Sigmoid colon (tissue), 7 donors: ENCODE results near the gene PDE6G. TPM values are rescaled to one million over a fixed set of nuclear protein-coding genes. Genes with fewer than 3 reads are reported as not detected.

Experiments used
- DNase-seq: peaks from one replicate; pipeline ENCODE4 v3.0.0-alpha.2; 2019
- H3K27ac ChIP-seq, 4 donors: fragments of 200-600 bp; sonication (generic); one replicate each; pipeline ENCODE4 v1.5.1; 2016 to 2019; ENCODE audit warnings: mild to moderate bottlenecking in 1 of 4
- H3K27me3 ChIP-seq, 3 donors: fragments of 200-600 bp; sonication (generic); one replicate each; pipeline ENCODE4 v1.5.1; 2019; ENCODE audit warnings: mild to moderate bottlenecking in 1 of 3
- H3K36me3 ChIP-seq, 4 donors: fragments of 200-600 bp; sonication (generic); one replicate each; pipeline ENCODE4 v1.5.1; 2016 to 2019
- H3K4me1 ChIP-seq, 4 donors: fragments of 200-600 bp; sonication (generic); one replicate each; pipeline ENCODE4 v1.5.1; 2017 to 2019
- H3K4me3 ChIP-seq, 4 donors: fragments of 200-600 bp; sonication (generic); one replicate each; pipeline ENCODE4 v1.5.1; 2017 to 2019; ENCODE audit warnings: mild to moderate bottlenecking in 2 of 4, moderate library complexity in 1 of 4
- H3K9me3 ChIP-seq, 4 donors: fragments of 200-600 bp in 3 of 4; sonication (generic) in 3 of 4; one replicate each; pipeline versions ENCODE4 v1.5.1 to v1.6.1; 2013 to 2019
- EP300 ChIP-seq, 4 donors: sonication (generic); formaldehyde crosslinking; IDR thresholded peaks; one replicate each; pipeline ENCODE4 v1.6.1; 2017; ENCODE audit warnings: antibody characterized with exemption in 4 of 4
- POLR2A ChIP-seq, 2 donors: fragments of 450-650 bp; IDR thresholded peaks; one replicate each; pipeline ENCODE4 v1.6.1; 2016; ENCODE audit warnings: antibody characterized with exemption in 2 of 2, mild to moderate bottlenecking in 2 of 2, moderate library complexity in 2 of 2
- POLR2AphosphoS5 ChIP-seq, 4 donors: sonication (generic); formaldehyde crosslinking; IDR thresholded peaks; one replicate each; pipeline ENCODE4 v1.6.1; 2017; ENCODE audit warnings: antibody characterized with exemption in 4 of 4
- WGBS, 2 donors: extraction: QIAGEN DNeasy Blood & Tissue Kit; methylation state at CpG; one replicate each; pipeline ENCODE4 v1.1.7; 2013; 5-methylcytosine and 5-hydroxymethylcytosine counted together
- intact Hi-C: fragments of 100-400 bp; cut with DNase I; formaldehyde crosslinking; loops from one replicate; pipeline ENCODE4 v1.15.1; 2023
- polyA plus RNA-seq, 3 donors: library from polyadenylated mRNA; stranded (reverse); fragments of 200-250 nt; gene quantifications; one replicate each; pipeline ENCODE4 v1.2.3, GENCODE V29; 2013
- total RNA-seq, 4 donors: library from RNA; depleted of rRNA; stranded (reverse); fragments of >200 nt; gene quantifications; one replicate each; pipeline ENCODE4 v1.1.0, GENCODE V29; 2016
- TF ChIP-seq, protein P1 (sequence below), 4 experiments: fragments of 450-650 bp in 3 of 4; fragments of 200-600 bp in 1 of 4; IDR thresholded peaks; one replicate each; pipeline ENCODE4 v1.5.1; 2016 to 2019; ENCODE audit warnings: antibody characterized with exemption in 4 of 4, mild to moderate bottlenecking in 3 of 4, moderate library complexity in 2 of 4
- donor health status: healthy with polysubstance abuse.
- donor health status: Bipolar disorder and iron deficiency.
- donor health status: healthy.

The PDE6G gene
- total and polyA plus RNA-seq, 7 donors: 2.3 to 4.4 (median 3.7) TPM; not detected in 4

DNA sequence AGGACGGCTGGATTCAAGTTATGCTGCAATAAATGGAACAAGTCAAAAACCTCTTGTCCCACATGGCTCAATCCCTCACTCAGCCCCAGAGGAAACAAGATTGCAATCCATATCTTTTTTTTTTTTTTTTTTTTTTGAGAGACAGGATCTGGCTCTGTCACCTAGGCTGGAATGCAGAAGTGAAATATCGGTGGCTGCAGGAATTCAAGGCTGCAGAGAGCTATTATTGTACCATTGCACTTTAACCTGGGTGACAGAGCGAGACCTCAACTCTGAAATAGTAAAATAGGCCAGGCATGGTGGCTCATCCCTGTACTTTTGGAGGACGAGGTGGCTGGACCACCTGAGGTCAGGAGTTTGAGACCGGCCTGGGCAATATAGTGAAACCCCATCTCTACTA is 2.7 kb upstream of the PDE6G start:
- Histone ChIP-seq H3K27ac (no peak overlapping the region), H3K4me1 (no peaks in the 10 kb centered on the region), H3K9me3 (no peaks in the 10 kb centered on the region), H3K4me3 (no peak overlapping the region), H3K27me3 (peaks cover 0 to 15% (median 0%) of the 10 kb centered on the region in 3 donors), H3K36me3 (no peaks in the 10 kb centered on the region)
- intact Hi-C loops: no loop called here
- TF ChIP-seq, protein P1, sequence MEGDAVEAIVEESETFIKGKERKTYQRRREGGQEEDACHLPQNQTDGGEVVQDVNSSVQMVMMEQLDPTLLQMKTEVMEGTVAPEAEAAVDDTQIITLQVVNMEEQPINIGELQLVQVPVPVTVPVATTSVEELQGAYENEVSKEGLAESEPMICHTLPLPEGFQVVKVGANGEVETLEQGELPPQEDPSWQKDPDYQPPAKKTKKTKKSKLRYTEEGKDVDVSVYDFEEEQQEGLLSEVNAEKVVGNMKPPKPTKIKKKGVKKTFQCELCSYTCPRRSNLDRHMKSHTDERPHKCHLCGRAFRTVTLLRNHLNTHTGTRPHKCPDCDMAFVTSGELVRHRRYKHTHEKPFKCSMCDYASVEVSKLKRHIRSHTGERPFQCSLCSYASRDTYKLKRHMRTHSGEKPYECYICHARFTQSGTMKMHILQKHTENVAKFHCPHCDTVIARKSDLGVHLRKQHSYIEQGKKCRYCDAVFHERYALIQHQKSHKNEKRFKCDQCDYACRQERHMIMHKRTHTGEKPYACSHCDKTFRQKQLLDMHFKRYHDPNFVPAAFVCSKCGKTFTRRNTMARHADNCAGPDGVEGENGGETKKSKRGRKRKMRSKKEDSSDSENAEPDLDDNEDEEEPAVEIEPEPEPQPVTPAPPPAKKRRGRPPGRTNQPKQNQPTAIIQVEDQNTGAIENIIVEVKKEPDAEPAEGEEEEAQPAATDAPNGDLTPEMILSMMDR (IDR thresholded peaks at IDR 0.05): no peak
- TF ChIP-seq POLR2AphosphoS5 (IDR thresholded peaks at IDR 0.05): no peak
- TF ChIP-seq POLR2A (IDR thresholded peaks at IDR 0.05): no peak
- no peak for TF ChIP-seq EP300 (IDR thresholded peaks at IDR 0.05)
- WGBS, 2 donors: 60 to 84% methylated on average over 5 of the region's 5 CpGs
- no peak for DNase-seq

DNA sequence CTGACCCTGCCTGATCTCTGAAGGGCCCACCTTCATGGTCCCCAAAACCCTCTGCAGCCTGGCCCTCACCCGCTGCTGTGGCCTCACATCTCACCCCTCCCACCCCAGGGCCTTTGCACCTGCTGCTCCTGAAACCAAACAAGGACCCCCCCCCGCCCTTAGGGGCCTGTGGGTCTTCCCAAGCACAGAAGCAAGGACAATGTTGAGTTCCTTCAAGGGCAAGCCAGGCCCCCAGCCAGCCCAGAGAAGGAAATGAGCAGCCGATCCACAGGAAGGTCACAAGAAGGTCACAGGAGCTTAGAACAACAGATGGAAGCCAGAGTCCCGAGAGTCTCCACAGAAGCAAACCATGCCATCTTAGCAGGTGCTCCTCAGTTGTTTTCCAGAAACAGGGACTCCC is 493 bp upstream of the PDE6G start:
- Histone ChIP-seq H3K9me3 (no peaks in the 10 kb centered on the region), H3K4me1 (no peaks in the 10 kb centered on the region), H3K27ac (no peak overlapping the region), H3K36me3 (no peaks in the 10 kb centered on the region), H3K4me3 (no peak overlapping the region), H3K27me3 (peaks cover 5 to 31% (median 5%) of the 10 kb centered on the region in 3 donors)
- 60 to 65% methylated on average over 4 of the region's 4 CpGs for WGBS, 2 donors
- no peak for DNase-seq
- intact Hi-C loops: no loop called here
- TF ChIP-seq EP300 (IDR thresholded peaks at IDR 0.05) (no peak), POLR2AphosphoS5 (IDR thresholded peaks at IDR 0.05) (no peak), POLR2A (IDR thresholded peaks at IDR 0.05) (no peak)
- TF ChIP-seq, protein P1 (IDR thresholded peaks at IDR 0.05): no peak

DNA sequence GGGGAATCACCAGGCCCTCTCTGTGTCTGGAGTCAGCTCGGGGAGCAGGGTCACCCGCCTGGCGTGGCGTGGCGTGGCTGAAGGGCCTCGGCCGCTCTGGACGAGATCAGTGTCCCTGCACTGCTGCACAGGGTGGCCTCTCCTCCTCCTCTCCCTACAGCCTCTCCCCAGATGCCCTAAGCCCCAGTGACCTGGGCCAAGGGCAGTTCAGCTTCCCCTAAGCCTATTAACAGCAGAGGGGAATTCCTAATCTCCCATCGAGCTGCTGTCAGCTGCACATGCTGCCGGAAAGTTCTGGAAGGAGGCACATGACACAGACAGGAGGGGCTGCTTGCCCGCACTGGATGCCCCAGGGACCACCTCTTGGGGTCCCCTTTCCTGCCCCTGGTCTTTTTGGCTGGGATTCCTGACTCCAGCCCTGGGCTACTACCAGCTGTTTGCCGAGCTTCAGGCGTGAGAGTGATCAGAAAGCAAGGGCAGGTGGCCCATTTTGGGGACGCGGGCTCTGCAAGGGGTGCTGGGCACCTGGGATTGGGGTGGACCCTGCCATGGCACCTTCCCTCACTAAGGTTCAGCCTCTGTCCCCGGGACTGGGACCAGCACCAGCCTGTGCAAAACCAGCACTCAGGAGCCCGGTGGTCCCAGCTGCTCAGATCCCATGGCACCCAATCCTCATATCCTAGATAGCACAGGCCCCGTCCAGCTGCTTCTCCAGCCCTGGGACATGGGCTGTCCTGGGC is 794 bp downstream of the PDE6G start:
- intact Hi-C loops: no loop called here
- Histone ChIP-seq H3K36me3 (no peaks in the 10 kb centered on the region), H3K27me3 (peaks cover 7 to 44% (median 18%) of the 10 kb centered on the region in 3 donors), H3K9me3 (no peaks in the 10 kb centered on the region), H3K27ac (no peak overlapping the region), H3K4me3 (no peak overlapping the region), H3K4me1 (no peaks in the 10 kb centered on the region)
- no peak for DNase-seq
- TF ChIP-seq POLR2AphosphoS5 (IDR thresholded peaks at IDR 0.05) (no peak), POLR2A (IDR thresholded peaks at IDR 0.05) (no peak), EP300 (IDR thresholded peaks at IDR 0.05) (no peak)
- TF ChIP-seq, protein P1 (IDR thresholded peaks at IDR 0.05): no peak
- 81 to 86% methylated on average over 18 of the region's 18 CpGs for WGBS, 2 donors

DNA sequence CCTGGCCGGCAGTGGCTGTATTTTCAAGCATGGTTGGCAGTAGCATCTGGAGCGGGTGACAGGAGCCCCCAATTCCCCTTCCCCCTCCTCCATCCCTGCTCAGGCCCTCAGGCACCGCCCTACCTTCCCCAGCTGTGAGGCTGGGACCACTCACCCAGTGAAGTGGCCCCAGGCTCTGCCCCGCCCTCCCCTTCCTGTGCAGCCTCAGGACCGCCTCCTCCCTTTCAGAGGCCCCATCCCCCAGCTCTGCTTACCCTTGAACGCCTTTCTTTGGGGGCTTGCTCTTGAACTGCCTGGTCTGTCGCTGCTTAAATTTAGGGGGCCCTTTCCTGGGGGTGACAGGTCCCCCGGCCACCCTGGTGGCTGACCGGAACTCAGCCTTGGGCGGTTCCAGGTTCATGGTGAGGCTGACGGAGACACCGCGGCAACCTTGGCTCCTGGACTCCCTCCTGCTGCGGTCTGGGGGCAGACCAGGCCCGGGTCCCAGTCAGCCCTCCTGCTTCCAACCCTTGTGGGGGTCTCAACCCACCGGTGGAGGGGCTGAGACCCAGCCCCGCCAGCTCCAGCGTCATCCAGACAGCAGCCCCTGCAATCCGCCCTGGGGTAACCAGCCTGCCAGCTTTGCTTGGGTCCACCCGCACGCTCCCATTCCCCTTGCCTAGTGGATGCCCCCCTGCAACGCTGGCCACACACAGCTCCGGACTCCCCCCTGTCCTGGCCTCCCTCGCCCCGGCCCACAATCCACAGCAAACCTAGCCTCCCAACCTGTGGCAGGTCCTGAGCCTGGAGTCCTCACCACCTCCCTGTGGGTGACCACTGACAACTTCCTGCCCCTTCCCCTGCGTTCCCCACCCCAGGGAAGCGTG is 3.2 kb downstream of the PDE6G start:
- WGBS, 2 donors: 23 to 41% methylated on average over 27 of the region's 27 CpGs
- TF ChIP-seq EP300 (IDR thresholded peaks at IDR 0.05) (no peak), POLR2AphosphoS5 (IDR thresholded peaks at IDR 0.05) (no peak), POLR2A (IDR thresholded peaks at IDR 0.05) (no peak)
- TF ChIP-seq, protein P1 (IDR thresholded peaks at IDR 0.05): no peak

More for the DNA sequence above, 3.2 kb downstream of the PDE6G start:
- peak; percentile 65 for DNase-seq
- peaks cover 0 to 6% (median 4%) of the 10 kb centered on the region in 4 donors for H3K9me3 ChIP-seq
- H3K27me3 ChIP-seq: peaks cover 25 to 68% (median 41%) of the 10 kb centered on the region in 3 donors
- H3K4me1 ChIP-seq: no peaks in the 10 kb centered on the region
- H3K36me3 ChIP-seq: no peaks in the 10 kb centered on the region
- peak overlapping the region in 1 of 4 donors; percentile 13 for H3K4me3 ChIP-seq
- H3K27ac ChIP-seq: no peak overlapping the region
- intact Hi-C loops: no loop called here
